ENCODE results near the gene PASD1. TPM values are rescaled to one million over a fixed set of nuclear protein-coding genes. Genes with fewer than 3 reads are reported as not detected.
"Not testable (repeated sequence)": the region's sequence is repeated elsewhere in the genome, so short reads cannot be mapped to it uniquely, and the experiment has no call there.

PASD1 gene
- total and polyA plus RNA-seq, 8 donors = not detected

- Histone ChIP-seq H3K4me3 (no peak overlapping the region), H3K27ac (no peak overlapping the region), H3K36me3 (no peaks in the 10 kb centered on the region), H3K9me3 (no peaks in the 10 kb centered on the region), H3K4me1 (no peaks in the 10 kb centered on the region), H3K27me3 (no peaks in the 10 kb centered on the region)
- FAIRE-seq (no peak), ATAC-seq (no peak), DNase-seq (no peak)
- TF ChIP-seq CTCF (IDR thresholded peaks at IDR 0.05) = no peak
- intact Hi-C loops (cut with DNase I) = no loop called here
- WGBS, 2 donors = 52 to 57% methylated on average over 4 of the region's 4 CpGs
Measured at GRCh38 chrX:151552743-151553142, 10.7 kb upstream of the PASD1 start.

- H3K27ac ChIP-seq; ATAC-seq; intact Hi-C loops (cut with DNase I); H3K36me3 ChIP-seq; DNase-seq; H3K4me3 ChIP-seq; H3K27me3 ChIP-seq; FAIRE-seq; H3K4me1 ChIP-seq; H3K9me3 ChIP-seq: not testable (repeated sequence)
- WGBS, 2 donors = 92 to 93% methylated on average over 25 of the region's 25 CpGs
Measured at GRCh38 chrX:151555301-151555700, 8.2 kb upstream of the PASD1 start.

- WGBS, 2 donors = 96 to 99% methylated on average over 6 to 12 of the region's 21 CpGs
- H3K36me3 ChIP-seq; H3K4me1 ChIP-seq; H3K4me3 ChIP-seq; FAIRE-seq; H3K9me3 ChIP-seq; ATAC-seq; DNase-seq; intact Hi-C loops (cut with DNase I); H3K27ac ChIP-seq; H3K27me3 ChIP-seq: not testable (repeated sequence)
Measured at GRCh38 chrX:151562485-151562884, 990 bp upstream of the PASD1 start.

- H3K4me3 ChIP-seq; H3K27me3 ChIP-seq; FAIRE-seq; H3K9me3 ChIP-seq; ATAC-seq; H3K36me3 ChIP-seq; H3K4me1 ChIP-seq; H3K27ac ChIP-seq; intact Hi-C loops (cut with DNase I); DNase-seq: not testable (repeated sequence)
- WGBS, 2 donors = 95 to 96% methylated on average over 24 of the region's 24 CpGs
Measured at GRCh38 chrX:151563003-151563402, 472 bp upstream of the PASD1 start.

GRCh38 chrX:151564035-151564434 lies 560 bp downstream of the PASD1 start:
- H3K27ac ChIP-seq = no peak overlapping the region
- TF ChIP-seq CTCF (IDR thresholded peaks at IDR 0.05) = no peak
- no peaks in the 10 kb centered on the region for H3K36me3 ChIP-seq
- H3K4me3 ChIP-seq = no peak overlapping the region
- DNase-seq = no peak
- H3K4me1 ChIP-seq = no peaks in the 10 kb centered on the region
- intact Hi-C loops (cut with DNase I) = no loop called here
- WGBS, 2 donors = 85 to 88% methylated on average over 21 of the region's 21 CpGs
- peaks cover 0 to 3% (median 0%) of the 10 kb centered on the region in 4 donors for H3K27me3 ChIP-seq
- no peaks in the 10 kb centered on the region for H3K9me3 ChIP-seq
- no peak for ATAC-seq
- FAIRE-seq = no peak

- H3K27me3 ChIP-seq; DNase-seq; H3K9me3 ChIP-seq; ATAC-seq; H3K27ac ChIP-seq; FAIRE-seq; H3K4me1 ChIP-seq; H3K4me3 ChIP-seq; H3K36me3 ChIP-seq; intact Hi-C loops (cut with DNase I): not testable (repeated sequence)
- WGBS, 2 donors = 77 to 81% methylated on average over 10 of the region's 10 CpGs
Measured at GRCh38 chrX:151566872-151567271, 3.4 kb downstream of the PASD1 start.

- H3K9me3 ChIP-seq = no peaks in the 10 kb centered on the region
- H3K4me3 ChIP-seq = no peak overlapping the region
- FAIRE-seq = no peak
- H3K36me3 ChIP-seq = no peaks in the 10 kb centered on the region
- no peak for TF ChIP-seq CTCF (IDR thresholded peaks at IDR 0.05)
- no peaks in the 10 kb centered on the region for H3K4me1 ChIP-seq
- no peak for ATAC-seq
- peaks cover 0 to 4% (median 0%) of the 10 kb centered on the region in 4 donors for H3K27me3 ChIP-seq
- no peak for DNase-seq
- intact Hi-C loops (cut with DNase I) = no loop called here
- no peak overlapping the region for H3K27ac ChIP-seq
- WGBS, 2 donors = 54 to 74% methylated on average over 3 of the region's 3 CpGs
Measured at GRCh38 chrX:151570561-151570960, 7.1 kb downstream of the PASD1 start.

- H3K27ac ChIP-seq; H3K36me3 ChIP-seq; H3K4me3 ChIP-seq; intact Hi-C loops (cut with DNase I); DNase-seq; FAIRE-seq; H3K9me3 ChIP-seq; H3K4me1 ChIP-seq; ATAC-seq: not testable (repeated sequence)
- 87 to 89% methylated on average over 3 of the region's 3 CpGs for WGBS, 2 donors
- peaks cover 0 to 27% (median 0%) of the 10 kb centered on the region in 4 donors for H3K27me3 ChIP-seq
Measured at GRCh38 chrX:151593384-151593783, 29.9 kb downstream of the PASD1 start.

Data from pancreas (tissue), 10 donors.